ENCODE data around the gene CHN2.

The CHN2 gene

GRCh38 chr7:29217113-29217512 is 22.5 kb downstream of the CHN2 start:
- TF ChIP-seq ZFP30 (CRISPR knock-in tag; IDR thresholded peaks at IDR 0.05) (no peak), ISL1 (CRISPR knock-in tag; IDR thresholded peaks at IDR 0.05) (0 out of 2 replicates have a peak, but pooled peaks have one; percentile 7)
- no peak for ATAC-seq

GRCh38 chr7:29224726-29225125 is 30.2 kb downstream of the CHN2 start:
- TF ChIP-seq ISL1 (CRISPR knock-in tag; IDR thresholded peaks at IDR 0.05) (peak; percentile 37; the same call in 1 of the 2 replicates), ARNTL (CRISPR knock-in tag; IDR thresholded peaks at IDR 0.05; ENCODE audit: borderline replicate concordance, low read depth) (no peak)
- ATAC-seq: no peak

DNA sequence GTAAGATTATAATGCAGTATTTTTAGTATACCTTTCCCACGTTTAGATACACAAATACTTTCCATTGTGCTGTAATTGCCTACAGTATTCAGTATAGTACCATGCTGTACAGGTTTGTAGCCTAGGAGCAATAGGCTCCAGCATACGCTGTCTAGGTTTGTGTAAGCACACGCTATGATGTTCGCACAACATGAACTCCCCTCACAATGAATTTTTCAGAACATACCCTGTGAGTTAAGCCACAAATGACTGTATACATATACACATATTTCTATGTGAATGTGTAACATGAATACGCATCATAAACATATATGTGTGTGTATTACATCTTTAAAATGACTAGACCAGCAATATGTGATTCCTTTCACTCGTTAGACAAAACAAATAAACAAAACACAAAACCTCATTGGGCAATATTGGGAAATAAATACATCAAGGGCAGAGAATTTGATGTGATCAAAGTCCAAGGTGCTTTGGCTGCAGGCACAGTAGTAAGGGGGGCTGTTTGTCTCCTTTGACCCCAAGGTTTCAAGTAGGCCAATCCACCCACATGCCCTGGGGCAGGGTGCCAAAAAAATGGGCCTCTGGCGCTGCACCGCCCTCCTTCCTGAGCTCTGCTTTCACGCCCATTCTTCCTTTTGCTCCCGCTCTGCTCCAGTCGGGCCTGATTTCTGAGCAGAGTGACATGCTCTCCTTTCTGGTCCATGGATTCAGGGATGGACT is 33.9 kb downstream of the CHN2 start:
- TF ChIP-seq CREB5 (CRISPR knock-in tag; IDR thresholded peaks at IDR 0.05; ENCODE audit: low read depth) (no peak), RARB (CRISPR knock-in tag; IDR thresholded peaks at IDR 0.05) (no peak), POU6F1 (CRISPR knock-in tag; IDR thresholded peaks at IDR 0.05; ENCODE audit: borderline replicate concordance, low read depth) (no peak), ZFP30 (CRISPR knock-in tag; IDR thresholded peaks at IDR 0.05) (no peak), OSR1 (CRISPR knock-in tag; IDR thresholded peaks at IDR 0.05) (no peak), GLIS3 (CRISPR knock-in tag; IDR thresholded peaks at IDR 0.05) (no peak), TOX (CRISPR knock-in tag; IDR thresholded peaks at IDR 0.05; ENCODE audit: borderline replicate concordance) (no peak), ISL1 (CRISPR knock-in tag; IDR thresholded peaks at IDR 0.05) (no peak), CSRNP3 (CRISPR knock-in tag; IDR thresholded peaks at IDR 0.05) (no peak), ZNF70 (CRISPR knock-in tag; IDR thresholded peaks at IDR 0.05) (no peak)
- no peak for ATAC-seq

DNA sequence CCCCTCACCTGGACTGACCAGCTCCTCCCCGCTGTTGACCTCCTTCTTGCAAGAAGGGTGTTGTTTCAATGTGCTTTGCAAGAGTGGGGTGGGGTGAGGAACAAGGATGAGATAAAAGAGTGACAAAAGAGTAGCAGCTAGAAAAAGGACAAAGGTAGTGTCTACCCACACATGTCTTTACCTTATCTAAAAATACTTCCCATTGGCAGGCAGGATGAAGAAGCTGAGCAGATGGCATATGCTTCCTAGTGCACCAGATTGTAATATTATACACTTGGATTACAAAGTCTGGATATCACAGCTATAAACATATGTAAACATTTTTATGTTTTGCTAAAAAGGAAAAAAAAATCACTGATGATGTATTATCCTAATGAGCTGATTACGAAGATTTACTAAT is 34.5 kb downstream of the CHN2 start:
- ATAC-seq: no peak
- no peak for TF ChIP-seq PPARA (CRISPR knock-in tag; IDR thresholded peaks at IDR 0.05; ENCODE audit: borderline replicate concordance)
- TF ChIP-seq TSHZ2 (CRISPR knock-in tag; IDR thresholded peaks at IDR 0.05): no peak
- TF ChIP-seq PATZ1 (CRISPR knock-in tag; IDR thresholded peaks at IDR 0.05; ENCODE audit: borderline replicate concordance): no peak
- no peak for TF ChIP-seq TCF4 (CRISPR knock-in tag; IDR thresholded peaks at IDR 0.05; ENCODE audit: borderline replicate concordance)
- no peak for TF ChIP-seq ARNTL (CRISPR knock-in tag; IDR thresholded peaks at IDR 0.05; ENCODE audit: borderline replicate concordance, low read depth)
- TF ChIP-seq ZC3H10 (CRISPR knock-in tag; IDR thresholded peaks at IDR 0.05): no peak
- no peak for TF ChIP-seq ISL1 (CRISPR knock-in tag; IDR thresholded peaks at IDR 0.05)

- no peak for TF ChIP-seq CSRNP3 (CRISPR knock-in tag; IDR thresholded peaks at IDR 0.05)
- no peak for TF ChIP-seq BACH2 (CRISPR knock-in tag; IDR thresholded peaks at IDR 0.05; ENCODE audit: borderline replicate concordance)
- 0 out of 2 replicates have a peak, but pooled peaks have one; percentile 24 for TF ChIP-seq ISL1 (CRISPR knock-in tag; IDR thresholded peaks at IDR 0.05)
- no peak for TF ChIP-seq GLIS3 (CRISPR knock-in tag; IDR thresholded peaks at IDR 0.05)
- TF ChIP-seq TCF4 (CRISPR knock-in tag; IDR thresholded peaks at IDR 0.05; ENCODE audit: borderline replicate concordance): no peak
- no peak for ATAC-seq
These were observed 35.4 kb downstream of the CHN2 start for GRCh38 chr7:29229946-29230345.

Data from SK-N-SH treated with all-trans-retinoic acid at 6 μM for 48 hours (cell line).